GM12801 (cell line): Measurements from ENCODE around the gene FBXL7.

Source experiments
- CTCF ChIP-seq: IDR thresholded peaks from one replicate; pipeline ENCODE4 v1.5.1; 2011; ENCODE audit warnings: control low read depth; ENCODE audit not compliant: insufficient read length; ENCODE audit errors: extremely low read depth

FBXL7 gene

DNA sequence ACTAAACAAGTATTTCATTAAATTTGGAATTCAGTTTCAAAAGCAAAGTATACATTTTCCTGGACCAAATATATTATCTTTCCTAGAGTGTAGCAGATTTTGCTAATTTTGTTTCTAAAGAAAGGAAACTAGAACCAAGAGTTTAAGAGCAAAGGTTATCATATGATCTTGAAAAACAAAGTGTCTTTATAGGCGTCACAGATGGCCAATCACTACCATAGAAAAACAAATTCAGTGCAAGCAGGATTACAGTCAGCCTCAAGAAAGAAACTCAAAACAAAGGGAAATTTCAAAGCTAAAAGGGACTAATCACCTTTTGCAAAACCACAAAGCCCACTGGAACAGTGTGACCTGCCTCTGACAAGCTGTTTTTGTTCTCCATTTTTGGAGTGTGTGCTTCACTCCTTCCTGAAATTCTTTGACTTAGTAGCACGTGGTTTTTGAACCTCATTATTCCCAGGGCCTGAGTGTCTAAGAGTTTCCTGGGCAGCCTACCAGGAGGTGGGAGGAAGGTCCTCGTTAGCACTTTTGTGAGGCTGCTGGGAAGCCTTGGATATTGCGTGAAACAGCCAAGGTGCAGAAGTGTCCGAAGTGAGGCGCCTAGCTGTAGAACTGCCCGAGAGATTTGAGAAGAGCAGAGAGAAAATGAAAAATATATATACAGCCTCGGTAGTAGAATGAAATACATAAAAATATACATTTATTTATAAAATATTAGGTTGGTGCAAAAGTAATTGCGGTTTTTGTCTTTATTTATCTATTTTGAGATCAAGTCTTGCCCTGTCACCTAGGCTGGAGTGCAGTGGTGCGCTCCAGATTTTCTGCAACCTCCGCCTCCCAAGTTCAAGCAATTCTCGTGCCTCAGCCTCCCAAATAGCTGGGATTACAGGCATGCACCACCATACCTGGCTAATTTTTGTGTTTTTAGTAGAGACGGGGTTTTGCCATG lies 433.6 kb downstream of the FBXL7 start:
- no peak for TF ChIP-seq CTCF

GRCh38 chr5:15936505-15937245 lies 436.7 kb downstream of the FBXL7 start:
- TF ChIP-seq CTCF = no peak

DNA sequence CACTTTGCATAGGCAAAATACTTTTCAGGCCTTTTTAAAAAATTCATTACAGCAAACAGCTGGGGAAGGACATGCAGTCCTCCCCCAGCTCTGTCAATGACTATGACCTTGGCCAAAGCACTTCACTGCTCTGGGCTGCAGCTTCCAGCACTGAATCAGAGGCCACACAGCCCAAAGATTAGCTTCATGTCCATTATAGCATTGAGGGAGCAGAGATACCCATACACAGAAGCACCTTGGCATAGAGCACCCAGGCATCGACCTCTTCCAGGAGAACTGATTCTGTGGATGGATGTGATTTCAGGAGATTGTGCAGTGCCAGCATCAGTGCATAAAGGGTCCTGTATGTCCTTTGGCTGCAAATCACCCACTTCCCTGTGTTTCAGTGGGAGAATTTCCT lies 437.7 kb downstream of the FBXL7 start:
- TF ChIP-seq CTCF = no peak

- no peak for TF ChIP-seq CTCF
Measured at GRCh38 chr5:15938186-15938585, 438.2 kb downstream of the FBXL7 start.

GRCh38 chr5:15938961-15939360 lies 439.0 kb downstream of the FBXL7 start:
- no peak for TF ChIP-seq CTCF

- TF ChIP-seq CTCF = no peak
Measured at GRCh38 chr5:15940905-15941304, 440.9 kb downstream of the FBXL7 start.

DNA sequence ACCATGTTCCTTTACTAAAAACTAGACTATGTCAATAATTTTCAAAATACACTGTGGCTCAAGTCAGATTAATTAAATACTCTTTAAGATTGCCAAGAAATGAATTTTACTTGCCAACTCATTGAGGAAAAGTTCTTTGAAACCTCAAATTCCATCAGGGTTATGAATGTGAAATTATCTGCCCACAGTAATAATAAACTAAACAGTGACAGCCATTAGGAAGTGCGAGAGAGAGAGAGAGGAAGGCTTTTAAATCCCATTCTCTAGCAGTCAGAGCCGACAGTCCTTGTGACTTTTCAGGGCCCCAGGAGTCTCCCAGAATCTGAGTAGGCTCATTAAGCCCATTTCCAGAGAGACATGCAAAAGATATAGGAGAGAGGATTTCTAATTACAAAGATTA lies 443.5 kb downstream of the FBXL7 start:
- TF ChIP-seq CTCF = no peak
